IPS-15b (cell line): ENCODE results near the gene CA5A.
"Not testable (repeated sequence)": the region's sequence is repeated elsewhere in the genome, so short reads cannot be mapped to it uniquely, and the experiment has no call there.

Experiments
- H3K27me3 ChIP-seq: one replicate; pipeline ENCODE4 v1.6.1; 2013; ENCODE audit warnings: low read length; ENCODE audit not compliant: control insufficient read depth, insufficient read depth
- H3K36me3 ChIP-seq: one replicate; pipeline ENCODE4 v1.6.1; 2013; ENCODE audit warnings: low read length; ENCODE audit not compliant: control insufficient read depth, insufficient read depth
- H3K4me1 ChIP-seq: one replicate; pipeline ENCODE4 v1.6.1; 2013; ENCODE audit warnings: mild to moderate bottlenecking, low read length; ENCODE audit not compliant: control insufficient read depth, insufficient read depth
- H3K4me3 ChIP-seq: one replicate; pipeline ENCODE4 v1.5.1; 2013; ENCODE audit warnings: low read depth, low read length
- H3K9ac ChIP-seq: one replicate; pipeline ENCODE4 v1.6.1; 2013; ENCODE audit warnings: low read depth, mild to moderate bottlenecking, low read length
- H3K9me3 ChIP-seq: one replicate; pipeline ENCODE4 v1.6.1; 2013; ENCODE audit warnings: mild to moderate bottlenecking, low read length; ENCODE audit not compliant: control insufficient read depth, insufficient read depth

CA5A gene

GRCh38 chr16:87895641-87896141, 40.6 kb downstream of the CA5A start:
- Histone ChIP-seq H3K27me3 (no peaks in the 10 kb centered on the region), H3K9me3 (no peaks in the 10 kb centered on the region), H3K4me1 (no peaks in the 10 kb centered on the region), H3K4me3 (no peak overlapping the region), H3K9ac (no peak overlapping the region), H3K36me3 (no peaks in the 10 kb centered on the region)

GRCh38 chr16:87894005-87894404, 42.3 kb downstream of the CA5A start:
- H3K27me3 ChIP-seq, H3K36me3 ChIP-seq, H3K4me3 ChIP-seq, H3K9ac ChIP-seq, H3K4me1 ChIP-seq, H3K9me3 ChIP-seq: not testable (repeated sequence)

GRCh38 chr16:87891764-87892163, 44.6 kb downstream of the CA5A start:
- no peaks in the 10 kb centered on the region for H3K9me3 ChIP-seq
- H3K9ac ChIP-seq: no peak overlapping the region
- no peaks in the 10 kb centered on the region for H3K4me1 ChIP-seq
- H3K27me3 ChIP-seq: no peaks in the 10 kb centered on the region
- no peaks in the 10 kb centered on the region for H3K36me3 ChIP-seq
- H3K4me3 ChIP-seq: no peak overlapping the region

- not testable (repeated sequence) for H3K9ac ChIP-seq, H3K9me3 ChIP-seq, H3K36me3 ChIP-seq, H3K4me1 ChIP-seq, H3K4me3 ChIP-seq, H3K27me3 ChIP-seq
These were observed 46.6 kb downstream of the CA5A start for GRCh38 chr16:87889762-87890161.

GRCh38 chr16:87888346-87888745, 48.0 kb downstream of the CA5A start:
- not testable (repeated sequence) for H3K9me3 ChIP-seq, H3K36me3 ChIP-seq, H3K4me1 ChIP-seq, H3K4me3 ChIP-seq, H3K9ac ChIP-seq, H3K27me3 ChIP-seq

- H3K9ac ChIP-seq, H3K9me3 ChIP-seq, H3K36me3 ChIP-seq, H3K27me3 ChIP-seq, H3K4me3 ChIP-seq, H3K4me1 ChIP-seq: not testable (repeated sequence)
These were observed 48.4 kb downstream of the CA5A start for GRCh38 chr16:87887931-87888330.

- not testable (repeated sequence) for H3K4me3 ChIP-seq, H3K4me1 ChIP-seq, H3K9ac ChIP-seq, H3K36me3 ChIP-seq, H3K9me3 ChIP-seq, H3K27me3 ChIP-seq
These were observed 50.9 kb downstream of the CA5A start for GRCh38 chr16:87885371-87885967.

- Histone ChIP-seq H3K36me3 (no peaks in the 10 kb centered on the region), H3K4me1 (no peaks in the 10 kb centered on the region), H3K4me3 (no peak overlapping the region), H3K9me3 (no peaks in the 10 kb centered on the region), H3K27me3 (no peaks in the 10 kb centered on the region), H3K9ac (no peak overlapping the region)
These were observed 53.8 kb downstream of the CA5A start for GRCh38 chr16:87882436-87883019.

GRCh38 chr16:87881324-87882200, 54.8 kb downstream of the CA5A start:
- H3K9ac ChIP-seq: no peak overlapping the region
- H3K4me1 ChIP-seq: no peaks in the 10 kb centered on the region
- no peaks in the 10 kb centered on the region for H3K27me3 ChIP-seq
- no peaks in the 10 kb centered on the region for H3K9me3 ChIP-seq
- H3K4me3 ChIP-seq: no peak overlapping the region
- H3K36me3 ChIP-seq: no peaks in the 10 kb centered on the region

- Histone ChIP-seq H3K9me3 (no peaks in the 10 kb centered on the region), H3K27me3 (no peaks in the 10 kb centered on the region), H3K36me3 (no peaks in the 10 kb centered on the region), H3K9ac (no peak overlapping the region), H3K4me1 (peaks cover 5% of the 10 kb centered on the region), H3K4me3 (no peak overlapping the region)
These were observed 56.1 kb downstream of the CA5A start for GRCh38 chr16:87880117-87880696.

GRCh38 chr16:87879411-87880013, 56.8 kb downstream of the CA5A start:
- H3K9me3 ChIP-seq, H3K4me3 ChIP-seq, H3K36me3 ChIP-seq, H3K9ac ChIP-seq, H3K27me3 ChIP-seq, H3K4me1 ChIP-seq: not testable (repeated sequence)
